Measurements from ENCODE around the gene INKA1.

The INKA1 gene

GRCh38 chr3:49757197-49757596 lies 45.9 kb upstream of the INKA1 start:
- Histone ChIP-seq H3F3A (ENCODE audit: control insufficient read depth, insufficient read depth) (0 out of 2 replicates have a peak, but pooled peaks cover 2% of the 10 kb centered on the region), H3K36me3 (ENCODE audit: control insufficient read depth, low read length) (no peaks in the 10 kb centered on the region; the same call in 1 of the 2 replicates), H3K9me3 (ENCODE audit: control insufficient read depth, insufficient read depth, low read length) (no peaks in the 10 kb centered on the region), H3K4me1 (ENCODE audit: control insufficient read depth, low read length) (no peaks in the 10 kb centered on the region), H3K27ac (ENCODE audit: low read depth, low read length) (no peak overlapping the region), H3K79me2 (ENCODE audit: control insufficient read depth, low read length) (peaks cover 90% of the 10 kb centered on the region), H3K27me3 (ENCODE audit: control insufficient read depth, low read length) (no peaks in the 10 kb centered on the region), H4K20me1 (ENCODE audit: control insufficient read depth, insufficient read depth, low read depth, low read length) (no peaks in the 10 kb centered on the region), H3K9me2 (replicated peaks; ENCODE audit: control insufficient read depth, low read length) (no peaks in the 10 kb centered on the region), H3K4me2 (ENCODE audit: low read length) (no peak overlapping the region), H3K4me3 (ENCODE audit: low read length) (no peak overlapping the region)
- TF ChIP-seq, protein P1, sequence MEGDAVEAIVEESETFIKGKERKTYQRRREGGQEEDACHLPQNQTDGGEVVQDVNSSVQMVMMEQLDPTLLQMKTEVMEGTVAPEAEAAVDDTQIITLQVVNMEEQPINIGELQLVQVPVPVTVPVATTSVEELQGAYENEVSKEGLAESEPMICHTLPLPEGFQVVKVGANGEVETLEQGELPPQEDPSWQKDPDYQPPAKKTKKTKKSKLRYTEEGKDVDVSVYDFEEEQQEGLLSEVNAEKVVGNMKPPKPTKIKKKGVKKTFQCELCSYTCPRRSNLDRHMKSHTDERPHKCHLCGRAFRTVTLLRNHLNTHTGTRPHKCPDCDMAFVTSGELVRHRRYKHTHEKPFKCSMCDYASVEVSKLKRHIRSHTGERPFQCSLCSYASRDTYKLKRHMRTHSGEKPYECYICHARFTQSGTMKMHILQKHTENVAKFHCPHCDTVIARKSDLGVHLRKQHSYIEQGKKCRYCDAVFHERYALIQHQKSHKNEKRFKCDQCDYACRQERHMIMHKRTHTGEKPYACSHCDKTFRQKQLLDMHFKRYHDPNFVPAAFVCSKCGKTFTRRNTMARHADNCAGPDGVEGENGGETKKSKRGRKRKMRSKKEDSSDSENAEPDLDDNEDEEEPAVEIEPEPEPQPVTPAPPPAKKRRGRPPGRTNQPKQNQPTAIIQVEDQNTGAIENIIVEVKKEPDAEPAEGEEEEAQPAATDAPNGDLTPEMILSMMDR (IDR thresholded peaks at IDR 0.05; ENCODE audit: low read depth, low read length, poor library complexity, severe bottlenecking) = no peak
- no peak for TF ChIP-seq EZH2phosphoT487 (IDR thresholded peaks at IDR 0.05; ENCODE audit: borderline replicate concordance, low read length)

DNA sequence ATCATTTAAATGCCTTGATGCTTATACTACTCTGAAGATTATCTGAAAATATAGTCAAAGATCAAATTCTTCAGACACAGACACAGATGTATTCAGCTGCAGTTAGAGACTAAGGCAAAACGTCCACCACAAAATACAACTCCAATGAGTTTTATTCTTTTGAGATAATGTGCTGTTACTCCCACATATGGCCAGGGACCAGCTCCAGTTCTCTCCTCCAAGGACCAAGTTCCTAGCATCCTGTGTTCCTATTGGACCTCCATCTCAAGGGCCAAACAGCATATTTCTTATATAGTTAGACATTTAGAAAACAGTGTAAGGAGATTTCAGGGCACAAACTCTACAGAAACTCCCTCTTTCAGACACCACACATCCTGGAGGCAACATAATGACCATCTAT lies 43.8 kb upstream of the INKA1 start:
- Histone ChIP-seq H3K9me2 (replicated peaks; ENCODE audit: control insufficient read depth, low read length) (no peaks in the 10 kb centered on the region), H3K9me3 (ENCODE audit: control insufficient read depth, insufficient read depth, low read length) (no peaks in the 10 kb centered on the region), H3K27ac (ENCODE audit: low read depth, low read length) (no peak overlapping the region), H4K20me1 (ENCODE audit: control insufficient read depth, insufficient read depth, low read depth, low read length) (no peaks in the 10 kb centered on the region), H3K4me1 (ENCODE audit: control insufficient read depth, low read length) (no peaks in the 10 kb centered on the region), H3K4me3 (ENCODE audit: low read length) (no peak overlapping the region), H3K36me3 (ENCODE audit: control insufficient read depth, low read length) (no peaks in the 10 kb centered on the region; the same call in 1 of the 2 replicates), H3K4me2 (ENCODE audit: low read length) (no peak overlapping the region), H3F3A (ENCODE audit: control insufficient read depth, insufficient read depth) (0 out of 2 replicates have a peak, but pooled peaks cover 2% of the 10 kb centered on the region), H3K79me2 (ENCODE audit: control insufficient read depth, low read length) (peaks cover 83% of the 10 kb centered on the region), H3K27me3 (ENCODE audit: control insufficient read depth, low read length) (no peaks in the 10 kb centered on the region)
- TF ChIP-seq EZH2phosphoT487 (IDR thresholded peaks at IDR 0.05; ENCODE audit: borderline replicate concordance, low read length) = no peak
- TF ChIP-seq, protein P1 (IDR thresholded peaks at IDR 0.05; ENCODE audit: low read depth, low read length, poor library complexity, severe bottlenecking) = no peak

- Histone ChIP-seq H3K27me3 (ENCODE audit: control insufficient read depth, low read length) (no peaks in the 10 kb centered on the region), H3K4me1 (ENCODE audit: control insufficient read depth, low read length) (no peaks in the 10 kb centered on the region), H3K79me2 (ENCODE audit: control insufficient read depth, low read length) (peaks cover 81% of the 10 kb centered on the region), H3F3A (ENCODE audit: control insufficient read depth, insufficient read depth) (0 out of 2 replicates have a peak, but pooled peaks cover 2% of the 10 kb centered on the region), H3K4me2 (ENCODE audit: low read length) (no peak overlapping the region), H3K36me3 (ENCODE audit: control insufficient read depth, low read length) (no peaks in the 10 kb centered on the region; the same call in 1 of the 2 replicates), H3K27ac (ENCODE audit: low read depth, low read length) (no peak overlapping the region), H3K9me2 (replicated peaks; ENCODE audit: control insufficient read depth, low read length) (no peaks in the 10 kb centered on the region), H4K20me1 (ENCODE audit: control insufficient read depth, insufficient read depth, low read depth, low read length) (no peaks in the 10 kb centered on the region), H3K9me3 (ENCODE audit: control insufficient read depth, insufficient read depth, low read length) (no peaks in the 10 kb centered on the region), H3K4me3 (ENCODE audit: low read length) (no peak overlapping the region)
- TF ChIP-seq, protein P1 (IDR thresholded peaks at IDR 0.05; ENCODE audit: low read depth, low read length, poor library complexity, severe bottlenecking) = no peak
- TF ChIP-seq EZH2phosphoT487 (IDR thresholded peaks at IDR 0.05; ENCODE audit: borderline replicate concordance, low read length) = no peak
Measured at GRCh38 chr3:49761661-49762060, 41.4 kb upstream of the INKA1 start.
